Jurkat, Clone E6-1 (cell line): ENCODE results near the gene UGT8.
"Not testable (repeated sequence)": the region's sequence is repeated elsewhere in the genome, so short reads cannot be mapped to it uniquely, and the experiment has no call there.

Source experiments
- DNase-seq: peaks from one replicate; pipeline ENCODE4 v3.0.0-alpha.2; 2011; ENCODE audit warnings: low read depth, low spot score
- H3K4me3 ChIP-seq: 2 replicates; pipeline ENCODE4 v1.5.1; 2011; ENCODE audit warnings: mild to moderate bottlenecking, low read length, control low read depth, moderate library complexity

The UGT8 gene

DNA sequence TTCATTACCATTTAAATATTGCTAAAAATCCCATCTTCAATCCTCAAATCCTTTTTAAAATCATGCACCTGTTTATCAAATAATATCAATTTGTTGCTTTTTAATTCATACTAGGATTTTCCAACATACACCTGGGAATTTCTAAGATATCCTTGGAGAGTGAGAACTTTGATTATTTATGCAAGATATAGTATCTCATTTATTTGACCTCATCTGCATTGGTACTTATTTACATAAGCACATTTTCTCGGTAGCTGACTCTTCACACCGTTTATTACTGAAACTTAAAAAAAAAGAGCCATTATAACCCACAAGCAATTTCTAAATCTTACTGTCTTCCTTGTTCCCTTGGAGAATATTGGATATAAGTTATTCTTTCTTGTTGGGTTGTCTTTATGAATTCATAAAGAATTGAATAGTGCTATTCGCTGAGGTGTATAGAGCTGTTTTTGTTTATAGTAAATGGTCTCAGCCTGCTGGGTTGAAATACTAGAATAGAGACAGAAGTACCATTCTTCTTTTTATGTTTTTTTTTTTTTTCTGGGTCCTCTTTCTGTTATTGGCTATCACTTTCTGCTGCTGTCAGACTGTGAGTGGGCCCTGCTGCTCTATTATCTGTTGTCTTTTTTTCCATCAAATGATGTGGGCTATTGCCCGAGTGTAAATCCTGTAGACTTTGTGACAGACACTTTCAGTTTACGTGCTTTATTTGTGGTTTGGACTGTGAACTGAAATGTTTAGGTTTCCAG, 2.9 kb downstream of the UGT8 start:
- DNase-seq: no peak
- H3K4me3 ChIP-seq: no peak overlapping the region

DNA sequence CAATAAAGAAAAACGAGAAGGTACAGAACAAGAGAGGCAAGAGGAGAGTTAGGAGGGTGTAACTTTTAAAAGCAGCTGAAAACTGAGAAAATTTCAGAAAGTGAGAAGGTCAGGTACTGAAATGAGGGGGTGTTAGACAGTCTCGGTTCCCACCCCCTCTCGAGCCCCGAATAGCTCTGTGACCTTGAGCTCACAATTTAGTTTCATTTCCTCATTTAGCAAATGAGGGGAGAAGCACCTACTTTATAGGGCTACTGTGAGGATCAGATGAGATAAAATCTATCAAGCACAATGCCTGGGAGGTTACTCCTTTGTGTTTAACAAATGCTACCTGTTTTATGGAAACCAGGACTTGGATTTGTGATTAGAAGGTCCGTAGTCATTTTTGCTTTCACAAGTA, 4.9 kb downstream of the UGT8 start:
- DNase-seq: no peak
- H3K4me3 ChIP-seq: no peak overlapping the region

DNA sequence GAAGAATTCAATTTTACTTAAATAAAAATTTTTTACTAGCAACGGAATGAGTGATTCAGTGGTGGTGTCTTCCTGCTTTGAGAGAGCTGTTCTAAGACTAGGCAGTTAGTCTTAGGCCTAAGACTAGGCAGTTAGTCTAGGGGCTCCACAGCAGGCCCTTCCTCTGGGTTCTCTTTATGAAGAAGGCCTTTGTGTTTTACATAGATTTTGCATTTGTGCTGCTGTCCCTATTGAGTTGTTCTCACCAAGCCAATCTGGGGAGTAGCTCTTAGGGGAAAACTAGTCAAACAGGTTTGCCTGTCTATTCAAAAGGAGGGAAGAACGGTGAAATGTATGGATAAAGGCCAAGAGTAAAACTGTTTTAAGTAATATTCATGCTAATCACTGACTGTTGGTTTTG, 7.6 kb downstream of the UGT8 start:
- H3K4me3 ChIP-seq: no peak overlapping the region
- DNase-seq: no peak

DNA sequence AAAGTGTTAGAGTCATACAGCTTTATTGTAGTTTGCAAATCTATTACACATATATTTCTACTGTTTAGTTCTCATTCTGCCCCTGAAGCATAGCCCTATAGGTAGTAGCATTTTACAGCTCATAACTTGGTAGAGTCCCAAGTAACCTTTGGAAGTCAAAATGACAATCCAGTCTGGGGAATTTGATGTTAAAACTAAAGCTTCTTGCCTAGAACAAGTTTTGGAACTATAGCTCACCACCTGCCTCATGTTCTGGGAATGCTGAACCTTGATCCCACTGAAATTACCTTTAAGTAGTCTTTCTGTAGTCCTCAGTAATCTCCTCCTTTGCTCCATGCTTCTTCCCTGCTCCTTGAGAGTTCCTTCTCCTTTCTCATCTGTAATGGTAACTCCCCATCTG, 8.4 kb downstream of the UGT8 start:
- DNase-seq: no peak
- H3K4me3 ChIP-seq: no peak overlapping the region

DNA sequence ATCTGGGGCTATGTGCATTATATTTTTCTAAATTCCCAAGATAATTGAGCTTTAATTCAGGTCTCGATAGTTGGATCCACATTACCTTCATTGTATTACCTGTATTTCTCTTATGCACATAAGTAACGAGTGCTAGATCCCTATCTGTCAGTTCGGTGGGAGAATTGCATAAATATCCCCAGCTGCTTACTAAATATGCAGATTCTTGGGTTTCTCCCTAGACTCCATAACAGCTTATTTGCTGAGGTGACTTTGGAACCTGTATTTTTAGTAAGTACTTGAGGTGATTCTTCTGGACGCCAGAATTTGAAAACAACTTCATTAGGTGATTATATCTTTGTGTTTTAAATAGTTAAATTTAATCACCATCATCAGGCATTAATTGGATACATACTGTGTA, 15.0 kb downstream of the UGT8 start:
- no peak for DNase-seq

DNA sequence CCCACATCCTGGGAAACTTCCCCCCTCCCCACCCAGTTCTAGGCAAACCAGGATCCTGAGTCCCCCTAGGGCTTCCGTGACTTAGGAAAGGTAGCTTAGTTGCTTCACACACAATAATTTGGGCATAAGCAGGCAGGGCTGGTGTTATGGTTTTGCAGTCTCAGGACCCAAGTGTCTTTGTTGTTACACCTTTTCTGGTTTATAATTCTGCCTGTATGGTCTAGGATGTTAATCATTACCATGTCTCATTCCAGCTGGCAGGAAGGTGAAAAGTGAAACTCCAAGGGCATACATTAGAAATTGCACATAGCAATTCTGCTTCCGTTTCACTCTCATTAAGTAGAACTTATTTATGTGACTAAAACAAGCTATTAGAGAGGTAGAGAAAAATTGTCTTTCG, 16.8 kb downstream of the UGT8 start:
- DNase-seq: no peak
- H3K4me3 ChIP-seq: no peak overlapping the region

More for the DNA sequence above, 15.0 kb downstream of the UGT8 start:
- no peak overlapping the region for H3K4me3 ChIP-seq

DNA sequence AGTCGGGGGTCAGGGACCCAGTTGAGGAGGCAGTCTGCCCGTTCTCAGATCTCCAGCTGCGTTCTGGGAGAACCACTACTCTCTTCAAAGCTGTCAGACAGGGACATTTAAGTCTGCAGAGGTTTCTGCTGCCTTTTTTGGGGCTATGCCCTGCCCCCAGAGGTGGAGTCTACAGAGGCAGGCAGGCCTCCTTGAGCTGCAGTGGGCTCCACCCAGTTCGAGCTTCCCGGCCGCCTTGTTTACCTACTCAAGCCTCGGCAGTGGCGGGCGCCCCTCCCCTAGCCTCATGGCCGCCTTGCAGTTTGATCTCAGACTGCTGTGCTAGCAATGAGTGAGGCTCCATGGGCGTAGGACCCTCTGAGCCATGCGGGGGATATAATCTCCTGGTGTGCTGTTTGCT, 17.4 kb downstream of the UGT8 start:
- DNase-seq, H3K4me3 ChIP-seq: not testable (repeated sequence)

DNA sequence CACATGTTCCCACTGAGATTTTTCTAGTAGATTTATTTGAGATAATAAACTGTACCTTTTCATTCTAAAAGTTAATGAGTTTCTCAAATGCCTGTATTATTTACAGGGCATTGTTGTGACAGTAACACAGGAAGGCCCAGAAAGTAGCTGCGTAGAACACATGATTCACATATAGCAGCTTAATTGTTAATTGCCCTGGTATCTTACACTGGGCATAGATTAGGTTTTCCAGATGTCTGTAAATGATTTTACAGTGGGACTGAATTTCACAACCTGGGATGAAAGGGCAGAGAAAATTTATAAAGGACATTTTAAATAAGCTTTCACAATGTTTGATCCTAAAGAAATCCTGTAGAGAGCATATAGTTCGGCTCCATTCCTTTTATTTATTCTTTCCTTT, 27.6 kb downstream of the UGT8 start:
- no peak overlapping the region for H3K4me3 ChIP-seq
- no peak for DNase-seq

DNA sequence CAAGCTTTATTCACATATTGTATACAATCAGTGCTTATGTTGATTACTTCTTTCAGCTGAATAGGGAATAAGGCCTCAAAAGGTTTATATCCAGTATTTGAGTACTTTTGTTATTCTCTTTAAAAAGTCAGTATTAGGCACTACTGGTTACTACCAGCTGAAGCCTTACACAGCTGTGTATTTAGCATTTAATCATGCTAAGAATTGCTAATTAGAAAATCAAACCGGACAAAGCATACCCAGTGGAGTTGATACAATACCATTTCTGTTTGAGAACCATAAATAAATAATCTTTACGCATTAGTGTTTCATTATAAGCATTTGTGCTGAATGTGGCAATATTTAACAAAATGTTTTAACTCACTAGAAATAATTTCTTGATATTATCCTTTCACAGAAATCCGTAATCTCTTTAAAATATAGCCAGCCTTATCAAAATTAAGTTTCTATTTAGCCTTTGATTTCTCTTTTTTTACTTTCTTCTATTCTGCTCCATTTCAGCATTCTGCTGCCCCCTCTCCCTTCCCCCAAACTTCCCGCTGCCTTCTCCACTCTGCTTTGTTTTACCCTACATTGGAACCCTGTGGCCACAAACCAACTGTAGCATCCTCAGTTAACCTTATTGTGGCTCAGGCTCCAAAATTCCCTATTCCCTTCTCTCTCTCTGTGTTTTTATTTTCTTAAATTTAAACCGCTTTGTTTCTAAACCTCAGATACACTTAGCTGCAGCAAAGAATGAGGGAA, 37.8 kb downstream of the UGT8 start:
- no peak for DNase-seq
- no peak overlapping the region for H3K4me3 ChIP-seq

DNA sequence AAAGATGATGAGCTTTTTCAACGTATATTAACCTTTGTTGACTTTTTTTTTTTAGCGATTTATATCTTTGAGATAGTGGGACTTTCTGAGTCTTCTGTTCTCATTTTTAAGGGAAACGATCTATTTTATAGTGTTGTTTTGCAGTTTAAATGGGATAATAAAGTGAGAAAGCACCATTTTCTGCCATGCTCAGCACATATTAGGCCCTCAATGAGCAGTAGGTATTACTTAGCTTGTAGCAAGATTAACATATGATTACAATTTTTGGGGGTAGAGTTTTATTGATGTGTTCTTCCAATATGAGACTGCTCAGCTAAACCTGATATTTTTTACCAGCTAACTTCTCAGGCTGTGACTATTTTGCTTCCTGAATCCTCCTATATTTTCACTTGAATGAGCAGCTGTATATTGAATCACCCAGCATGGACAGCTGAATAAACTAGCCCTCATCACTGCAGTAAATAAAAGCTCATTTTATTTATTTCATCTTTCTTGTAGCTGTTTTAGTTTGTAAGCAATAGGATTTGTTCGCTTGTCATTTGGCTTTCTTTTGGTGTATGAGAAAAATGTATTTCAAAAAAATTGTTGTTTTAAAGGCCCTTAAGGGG, 43.7 kb downstream of the UGT8 start:
- H3K4me3 ChIP-seq: no peak overlapping the region
- no peak for DNase-seq

DNA sequence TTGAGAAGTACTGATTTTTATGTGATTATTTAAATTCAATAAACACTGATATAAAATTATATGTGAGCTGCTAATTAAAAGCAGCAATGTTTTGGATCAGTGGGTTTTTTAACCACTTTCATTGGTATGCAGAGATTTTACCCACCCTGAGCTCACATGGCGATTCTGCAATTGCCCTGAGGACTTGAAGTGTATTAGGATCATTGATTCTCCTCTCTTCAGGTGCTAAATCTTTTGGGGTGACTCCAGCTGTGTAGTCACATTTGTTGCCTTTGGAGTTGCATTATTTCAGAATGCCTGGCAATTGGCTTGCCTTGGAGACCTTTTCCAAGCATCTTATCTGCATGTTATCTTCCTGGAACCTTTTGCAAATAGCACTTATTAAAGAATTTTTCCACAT, 51.3 kb downstream of the UGT8 start:
- H3K4me3 ChIP-seq: no peak overlapping the region
- DNase-seq: no peak

DNA sequence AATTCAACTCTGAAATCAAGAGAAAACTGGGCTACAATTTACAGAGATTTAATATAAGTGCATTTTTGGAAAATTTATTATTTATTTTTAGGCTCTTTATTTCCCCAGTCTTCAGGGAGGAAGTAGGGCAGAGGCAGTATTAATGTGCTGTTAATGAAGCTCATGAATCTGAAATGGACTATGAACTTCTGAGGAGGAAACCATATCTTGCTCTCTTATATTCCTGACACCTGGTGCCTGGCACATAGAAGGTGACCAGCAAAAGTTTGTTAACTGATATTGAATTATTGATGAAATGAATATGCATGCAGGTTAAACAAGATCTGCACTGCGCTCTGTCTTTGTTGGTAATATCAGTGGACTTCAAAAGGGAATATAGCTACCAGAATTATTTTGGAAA, 55.1 kb downstream of the UGT8 start:
- DNase-seq: no peak
- no peak overlapping the region for H3K4me3 ChIP-seq

DNA sequence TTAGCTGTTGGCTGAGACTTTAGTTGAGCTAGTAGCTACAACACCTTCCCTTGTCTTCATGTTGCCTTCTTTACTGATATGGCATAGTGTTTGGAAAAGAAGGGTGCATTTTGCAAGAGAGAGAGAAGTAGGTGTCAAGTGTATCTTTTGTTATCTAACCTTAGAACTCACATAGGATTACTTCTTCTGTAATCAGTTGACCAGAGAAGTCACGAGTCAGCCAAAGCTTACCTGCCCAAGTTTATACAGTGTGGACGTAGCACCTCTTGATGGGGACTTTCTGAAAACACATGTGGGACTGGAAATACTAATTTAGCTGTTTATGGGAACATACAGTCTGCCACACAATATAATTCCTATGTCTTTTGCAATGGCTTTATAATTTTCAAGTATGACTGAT, 56.0 kb downstream of the UGT8 start:
- H3K4me3 ChIP-seq: no peak overlapping the region
- no peak for DNase-seq

DNA sequence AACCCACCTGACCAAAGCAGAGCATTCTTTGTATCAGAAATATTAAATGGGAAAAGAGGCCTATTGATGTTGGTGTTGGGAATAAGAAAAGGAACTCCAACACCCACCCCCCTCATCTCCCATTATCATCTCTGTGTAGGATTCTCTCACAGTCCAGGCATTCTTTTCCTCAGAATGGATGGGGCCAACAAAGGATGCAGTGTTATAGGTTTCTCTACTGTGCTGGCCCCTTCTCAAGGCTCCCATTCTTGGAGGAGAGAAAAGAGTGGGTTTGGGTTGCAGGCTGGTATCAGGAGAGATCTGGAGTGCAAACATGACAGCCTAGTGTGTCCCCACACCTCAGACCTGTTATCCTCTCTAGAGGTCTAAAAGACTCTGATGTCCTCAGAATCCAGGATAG, 59.6 kb downstream of the UGT8 start:
- H3K4me3 ChIP-seq: no peak overlapping the region
- no peak for DNase-seq

DNA sequence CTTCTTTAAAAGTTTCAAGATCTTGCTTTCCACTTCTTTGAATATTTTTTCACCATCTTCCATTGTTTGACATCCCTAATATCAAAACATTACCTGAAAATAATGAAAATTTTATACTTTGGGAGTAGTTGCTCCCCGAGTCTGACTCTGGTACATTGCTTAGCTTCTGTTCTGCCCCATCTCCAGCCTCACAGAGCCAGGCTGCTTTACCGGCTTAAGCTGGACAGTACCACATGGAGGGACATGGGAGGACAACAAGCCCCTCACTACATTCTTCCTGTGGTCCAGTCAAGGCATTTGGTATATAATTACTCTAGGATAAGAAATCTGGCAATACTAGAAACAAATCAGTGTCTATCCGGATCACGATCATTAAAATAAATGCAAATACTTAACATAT, 60.2 kb downstream of the UGT8 start:
- no peak for DNase-seq
- H3K4me3 ChIP-seq: no peak overlapping the region

DNA sequence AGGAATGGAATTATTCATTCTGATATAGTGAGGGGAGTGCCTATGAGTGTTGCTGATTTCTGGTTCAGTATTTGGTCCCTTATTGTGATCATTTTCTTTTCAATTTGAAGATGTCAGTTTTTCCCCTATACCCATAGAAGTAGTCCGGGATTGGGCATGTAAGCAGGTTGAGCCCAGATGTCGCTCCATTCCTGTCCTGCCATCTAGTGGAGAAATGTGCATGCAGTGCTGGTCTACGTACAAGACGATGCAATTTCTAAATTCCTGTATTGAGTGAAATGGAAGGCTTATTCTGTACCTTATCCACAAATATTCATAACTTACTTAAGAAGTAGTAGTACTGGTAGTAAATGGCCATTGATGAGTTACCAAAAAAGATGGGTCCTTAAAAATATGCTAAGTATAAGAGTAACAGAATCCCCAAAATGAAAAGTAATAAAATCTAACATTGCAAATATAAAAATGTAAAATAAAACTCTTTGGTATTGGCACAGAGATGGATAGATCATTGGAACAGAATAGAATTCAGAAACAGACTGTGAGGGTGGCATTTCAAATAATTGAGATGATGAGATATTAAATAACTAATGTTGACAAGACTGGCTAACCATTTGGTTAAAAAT, 60.9 kb downstream of the UGT8 start:
- peak; percentile 54 for DNase-seq
- no peak overlapping the region for H3K4me3 ChIP-seq

DNA sequence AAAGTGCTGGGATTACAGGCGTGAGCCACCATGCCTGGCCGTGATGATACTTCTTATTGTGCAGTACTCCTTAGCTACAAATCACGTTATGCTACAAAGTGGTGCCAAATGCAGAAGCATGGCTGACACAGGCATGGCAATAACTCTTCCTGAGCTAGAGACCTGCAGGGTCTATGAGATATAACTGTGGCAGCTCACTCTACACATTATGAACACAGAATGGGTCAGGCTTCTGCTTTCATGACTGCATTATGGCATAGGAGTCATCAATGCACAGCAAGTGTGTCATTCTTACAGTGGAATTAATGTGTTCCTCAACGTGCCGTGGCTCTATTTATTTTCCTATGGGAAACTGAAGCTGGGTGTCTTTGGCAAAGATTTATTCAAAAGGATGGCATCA, 64.5 kb downstream of the UGT8 start:
- no peak for DNase-seq
- H3K4me3 ChIP-seq: no peak overlapping the region

DNA sequence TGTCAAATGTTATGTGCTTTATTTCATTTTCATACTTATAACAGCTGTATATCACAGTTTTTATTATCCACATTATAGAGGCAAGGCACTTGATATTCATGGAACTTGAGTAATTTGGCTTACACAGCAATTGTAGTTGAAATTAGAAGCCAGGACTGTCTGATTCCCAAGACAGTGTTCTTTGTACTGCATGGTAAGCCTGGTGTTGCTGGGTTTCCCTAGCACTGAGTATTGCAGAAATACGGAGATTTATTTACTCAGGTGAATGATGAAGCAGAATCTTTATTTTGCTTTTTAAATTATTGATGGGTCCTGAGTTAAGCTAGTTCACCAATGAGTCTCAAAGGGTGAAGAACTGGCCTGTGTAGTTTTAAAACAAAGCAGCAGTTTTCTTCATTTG, 70.0 kb downstream of the UGT8 start:
- DNase-seq: no peak

DNA sequence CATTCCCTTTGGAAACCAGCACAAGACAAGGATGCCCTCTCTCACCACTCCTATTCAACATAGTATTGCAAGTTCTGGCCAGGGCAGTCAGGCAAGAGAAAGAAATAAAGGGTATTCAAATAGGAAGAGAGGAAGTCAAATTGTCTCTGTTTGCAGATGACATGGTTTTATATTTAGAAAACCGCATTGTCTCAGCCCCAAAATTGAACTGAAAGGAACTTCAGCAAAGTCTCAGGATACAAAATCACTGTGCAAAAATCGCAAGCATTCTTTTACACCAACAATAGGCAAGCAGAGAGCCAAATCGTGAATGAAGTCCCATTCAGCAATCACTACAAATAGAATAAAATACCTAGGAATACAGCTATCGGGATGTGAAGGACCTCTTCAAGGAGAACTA, 72.1 kb downstream of the UGT8 start:
- not testable (repeated sequence) for H3K4me3 ChIP-seq, DNase-seq

More for the DNA sequence above, 70.0 kb downstream of the UGT8 start:
- H3K4me3 ChIP-seq: no peak overlapping the region

DNA sequence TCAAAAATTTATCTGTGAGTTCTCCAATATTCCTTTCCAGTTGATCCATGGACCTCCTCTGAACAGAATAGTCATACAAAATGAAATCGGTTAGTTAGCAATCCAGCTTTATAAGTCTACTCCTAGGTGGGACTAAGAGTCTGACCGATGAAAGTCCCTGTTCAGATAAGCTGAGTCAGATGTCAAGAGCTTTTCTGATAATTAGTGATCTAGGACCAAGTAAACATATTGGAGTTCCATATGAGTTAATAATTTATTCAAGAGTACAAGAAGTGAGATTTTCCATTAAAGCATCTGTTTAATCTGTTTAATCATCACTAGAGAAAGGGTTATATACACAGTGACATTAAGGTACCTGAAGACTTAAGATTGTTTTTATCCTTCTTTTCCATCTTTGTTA, 74.7 kb downstream of the UGT8 start:
- DNase-seq: no peak
- no peak overlapping the region for H3K4me3 ChIP-seq
